Measurements from ENCODE around the gene EXOSC7. TPM values are rescaled to one million over a fixed set of nuclear protein-coding genes. Genes with fewer than 3 reads are reported as not detected.

EXOSC7 gene
- total and polyA plus RNA-seq, 2 of the 4 experiments (the other 2 are of a cell fraction): 61.6 to 62.2 TPM

- peak overlapping the region; percentile 91 for H3K18ac ChIP-seq (ENCODE audit: low read depth, low read length)
- peak overlapping the region; percentile 72 for H4K5ac ChIP-seq (ENCODE audit: low read depth, low read length)
- H3K9me1 ChIP-seq (ENCODE audit: insufficient read depth, low read length): peaks cover 32% of the 10 kb centered on the region
- H3K4ac ChIP-seq (ENCODE audit: low read depth, low read length): peak overlapping the region; percentile 95
- no peak overlapping the region for H3K4me3 ChIP-seq (ENCODE audit: insufficient read depth, low read depth, low read length)
- H2AFZ ChIP-seq (replicated peaks; ENCODE audit: low read length, poor library complexity): peak overlapping the region; percentile 65
- H4K91ac ChIP-seq (ENCODE audit: insufficient read depth, low read depth, low read length): peak overlapping the region; percentile 96
- H4K20me1 ChIP-seq (ENCODE audit: insufficient read depth, low read length): peaks cover 5% of the 10 kb centered on the region
- ChIA-PET CTCF (interaction anchor here (0.6 to 1.5 kb wide), 5 partner anchors 11 to 708 kb away, joined by 3 to 5 read pairs (median 3); partner anchors contain the start of gene CLEC3B), POLR2A (ENCODE audit: unreplicated experiment) (interaction anchor here (0.6 kb wide), 1 partner anchor 678 kb away, joined by 3 read pairs; no protein-coding TSS in a partner anchor)
- no TSS peak for BruUV-seq (replicated peaks)
- peak overlapping the region; percentile 91 for H3K23ac ChIP-seq (ENCODE audit: low read depth, low read length)
- peak overlapping the region; percentile 85; the same call in 2 of the 3 replicates for H2BK15ac ChIP-seq (ENCODE audit: low read depth, low read length)
- H3K9ac ChIP-seq (ENCODE audit: low read depth, low read length): peak overlapping the region; percentile 41
- TF ChIP-seq MAZ (IDR thresholded peaks at IDR 0.05; ENCODE audit: borderline replicate concordance, low read depth, low read length): no peak
- no peak for TF ChIP-seq CHD1 (IDR thresholded peaks at IDR 0.05; ENCODE audit: low read depth, low read length)
- no peak for TF ChIP-seq USF2 (IDR thresholded peaks at IDR 0.05; ENCODE audit: low read depth, low read length)
- no peak for TF ChIP-seq FOS (IDR thresholded peaks at IDR 0.05; ENCODE audit: low read depth, low read length)
- TF ChIP-seq BHLHE40 (IDR thresholded peaks at IDR 0.05; ENCODE audit: low read depth, low read length): no peak
- TF ChIP-seq SMC3 (IDR thresholded peaks at IDR 0.05; ENCODE audit: low read depth, low read length): no peak
- TF ChIP-seq RAD21 (IDR thresholded peaks at IDR 0.05; ENCODE audit: low read length): no peak
- TF ChIP-seq MAFK (IDR thresholded peaks at IDR 0.05; ENCODE audit: low read depth, low read length): no peak
- TF ChIP-seq RCOR1 (IDR thresholded peaks at IDR 0.05; ENCODE audit: insufficient replicate concordance, low read length): no peak
- no peak for TF ChIP-seq ELK1 (IDR thresholded peaks at IDR 0.05; ENCODE audit: borderline replicate concordance, low read depth, low read length)
- TF ChIP-seq POLR2A (IDR thresholded peaks at IDR 0.05; ENCODE audit: low read depth, low read length): no peak
- TF ChIP-seq RFX5 (IDR thresholded peaks at IDR 0.05; ENCODE audit: low read depth, low read length): no peak
- no peak for TF ChIP-seq MXI1 (IDR thresholded peaks at IDR 0.05; ENCODE audit: borderline replicate concordance, low read depth, low read length)
- TF ChIP-seq NFE2L2 (IDR thresholded peaks at IDR 0.05; ENCODE audit: low read depth, low read length): no peak
- peaks cover 0 to 33% of the 10 kb centered on the region in 2 experiments; a peak in 2 of 4 replicates for H3K79me1 ChIP-seq (ENCODE audit: low read depth in 1 of 2, low read length in 2 of 2)
- no peaks in the 10 kb centered on the region for H3K27me3 ChIP-seq (ENCODE audit: control insufficient read depth, insufficient read depth, low read length)
- peak overlapping the region; percentile 97 for H3K14ac ChIP-seq (replicated peaks; ENCODE audit: low read depth, low read length)
- H3K4me1 ChIP-seq (ENCODE audit: control insufficient read depth, insufficient read depth, low read length): peaks cover 28% of the 10 kb centered on the region
- H2AK5ac ChIP-seq (ENCODE audit: low read depth, low read length): peak overlapping the region; percentile 82
- H3K27ac ChIP-seq (ENCODE audit: insufficient read depth, low read length): peak overlapping the region; percentile 97
- no CpG with 5 or more reads among the region's 4 CpGs for WGBS, 2 experiments (ENCODE audit: extremely low coverage in 2 of 2, insufficient read length in 1 of 2)
- ATAC-seq (ENCODE audit: low read depth) (no peak), DNase-seq (no peak)
- H3K4me2 ChIP-seq (ENCODE audit: low read depth, low read length): peak overlapping the region; percentile 63
- peak overlapping the region; percentile 96 for H2BK5ac ChIP-seq (ENCODE audit: low read depth, low read length, poor library complexity, severe bottlenecking)
- dilution Hi-C loops (cut with HindIII; ENCODE audit: low sequenced_read_pairs, unreplicated experiment): no loop called here
- H2BK20ac ChIP-seq (ENCODE audit: low read depth, low read length): peak overlapping the region; percentile 96
- H3K56ac ChIP-seq (ENCODE audit: extremely low read depth, insufficient read depth, low read length): peak overlapping the region; percentile 95
- intact Hi-C loops (cut with micrococcal nuclease): no loop called here
- H2AK9ac ChIP-seq (replicated peaks; ENCODE audit: low read depth, low read length, poor library complexity): peak overlapping the region; percentile 95
- in situ Hi-C loops (cut with MboI; ENCODE audit: low sequenced_read_pairs): no loop called here
- H3K36me3 ChIP-seq (ENCODE audit: control insufficient read depth, insufficient read depth, low read length): no peaks in the 10 kb centered on the region
- H3K9me3 ChIP-seq (ENCODE audit: control insufficient read depth, insufficient read depth, low read length): no peaks in the 10 kb centered on the region
- peak overlapping the region; percentile 45 to 91 for H4K8ac ChIP-seq (ENCODE audit: low read depth in 2 of 2, low read length in 2 of 2)
- H2BK120ac ChIP-seq (ENCODE audit: low read depth, low read length): peak overlapping the region; percentile 97
Observed at GRCh38 chr3:45012577-45012976, 36.5 kb downstream of the EXOSC7 start.

Data from IMR-90 (cell line).